Measurements from ENCODE around the gene ARFIP2.

Gene ARFIP2

DNA sequence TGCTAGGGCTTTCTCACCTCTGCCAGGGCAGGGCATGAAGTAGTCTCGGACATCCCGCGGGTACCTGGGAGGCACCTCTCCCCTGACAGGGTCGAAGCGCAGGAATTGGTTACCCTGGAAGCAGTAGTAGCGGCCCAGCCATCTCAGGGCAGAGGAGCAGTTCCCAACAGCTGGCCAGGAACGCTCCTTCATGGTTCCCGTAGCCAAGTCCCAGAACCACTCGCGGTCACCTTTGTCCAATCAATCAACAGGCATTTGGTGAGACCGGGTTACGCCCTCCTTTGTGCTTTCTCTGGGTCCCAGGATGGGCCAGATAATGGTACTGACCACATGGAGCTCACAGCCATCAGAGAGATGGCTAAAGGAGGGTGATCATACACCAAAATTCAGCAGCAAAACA, 43.7 kb downstream of the ARFIP2 start:
- no peak for DNase-seq (ENCODE audit: low read depth)
- TF ChIP-seq, protein P1, sequence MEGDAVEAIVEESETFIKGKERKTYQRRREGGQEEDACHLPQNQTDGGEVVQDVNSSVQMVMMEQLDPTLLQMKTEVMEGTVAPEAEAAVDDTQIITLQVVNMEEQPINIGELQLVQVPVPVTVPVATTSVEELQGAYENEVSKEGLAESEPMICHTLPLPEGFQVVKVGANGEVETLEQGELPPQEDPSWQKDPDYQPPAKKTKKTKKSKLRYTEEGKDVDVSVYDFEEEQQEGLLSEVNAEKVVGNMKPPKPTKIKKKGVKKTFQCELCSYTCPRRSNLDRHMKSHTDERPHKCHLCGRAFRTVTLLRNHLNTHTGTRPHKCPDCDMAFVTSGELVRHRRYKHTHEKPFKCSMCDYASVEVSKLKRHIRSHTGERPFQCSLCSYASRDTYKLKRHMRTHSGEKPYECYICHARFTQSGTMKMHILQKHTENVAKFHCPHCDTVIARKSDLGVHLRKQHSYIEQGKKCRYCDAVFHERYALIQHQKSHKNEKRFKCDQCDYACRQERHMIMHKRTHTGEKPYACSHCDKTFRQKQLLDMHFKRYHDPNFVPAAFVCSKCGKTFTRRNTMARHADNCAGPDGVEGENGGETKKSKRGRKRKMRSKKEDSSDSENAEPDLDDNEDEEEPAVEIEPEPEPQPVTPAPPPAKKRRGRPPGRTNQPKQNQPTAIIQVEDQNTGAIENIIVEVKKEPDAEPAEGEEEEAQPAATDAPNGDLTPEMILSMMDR (IDR thresholded peaks at IDR 0.05; ENCODE audit: insufficient read depth, low read depth, low read length, missing control alignments): no peak
- H3K4me3 ChIP-seq (ENCODE audit: low read depth, low read length): no peak overlapping the region

DNA sequence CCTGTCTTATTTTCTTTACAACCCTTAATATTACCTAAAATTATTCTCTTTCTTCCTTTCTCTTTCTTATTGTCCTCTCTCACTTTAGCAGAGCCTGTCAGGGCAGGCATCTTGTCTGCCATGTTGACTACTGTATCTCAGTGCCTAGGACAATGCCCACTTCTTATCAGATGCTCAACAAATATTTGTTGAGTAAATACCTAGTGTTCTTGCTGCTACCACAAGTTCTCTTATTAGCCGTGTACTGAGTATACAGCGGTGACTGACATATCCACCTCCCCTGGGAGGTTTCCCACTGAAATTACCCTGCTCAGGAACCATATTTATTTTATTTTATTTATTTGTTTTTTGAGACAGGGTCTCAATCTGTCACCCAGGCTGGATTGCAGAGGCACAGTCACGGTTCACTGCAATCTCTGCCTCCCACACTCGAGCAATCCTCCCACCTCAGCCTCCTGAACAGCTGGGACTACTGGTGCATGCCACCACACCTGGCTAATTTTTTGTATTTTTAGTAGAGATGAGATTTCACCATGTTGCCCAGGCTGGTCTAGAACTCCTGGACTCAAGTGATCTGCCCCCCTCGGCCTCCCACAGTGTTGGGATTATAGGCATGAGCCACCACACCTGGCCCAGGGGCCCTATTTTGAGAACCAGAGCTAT, 47.0 kb downstream of the ARFIP2 start:
- DNase-seq (ENCODE audit: low read depth): peak; percentile 55
- no peak overlapping the region for H3K4me3 ChIP-seq (ENCODE audit: low read depth, low read length)
- TF ChIP-seq, protein P1 (IDR thresholded peaks at IDR 0.05; ENCODE audit: insufficient read depth, low read depth, low read length, missing control alignments): no peak

DNA sequence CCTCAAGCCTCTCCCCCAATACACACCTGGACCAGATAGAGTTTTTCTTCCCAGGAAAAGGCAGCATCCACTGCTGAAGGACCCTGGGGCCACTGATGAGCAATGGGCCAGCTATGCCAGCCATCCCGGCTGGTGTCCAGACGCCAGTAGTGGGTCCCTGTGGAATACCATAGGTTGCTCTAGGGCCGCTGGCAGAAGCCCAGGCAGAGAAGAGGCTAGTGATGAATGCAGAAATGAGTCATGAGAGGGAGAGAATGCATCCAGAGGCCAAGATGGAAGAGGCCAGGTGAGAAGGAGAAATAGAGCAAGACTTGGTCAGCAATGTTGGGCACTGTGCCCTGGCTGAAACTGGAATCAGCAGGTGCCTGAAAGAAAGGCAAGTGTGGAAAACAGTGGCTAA, 49.3 kb downstream of the ARFIP2 start:
- DNase-seq (ENCODE audit: low read depth): no peak
- TF ChIP-seq, protein P1 (IDR thresholded peaks at IDR 0.05; ENCODE audit: insufficient read depth, low read depth, low read length, missing control alignments): no peak
- H3K4me3 ChIP-seq (ENCODE audit: low read depth, low read length): no peak overlapping the region

DNA sequence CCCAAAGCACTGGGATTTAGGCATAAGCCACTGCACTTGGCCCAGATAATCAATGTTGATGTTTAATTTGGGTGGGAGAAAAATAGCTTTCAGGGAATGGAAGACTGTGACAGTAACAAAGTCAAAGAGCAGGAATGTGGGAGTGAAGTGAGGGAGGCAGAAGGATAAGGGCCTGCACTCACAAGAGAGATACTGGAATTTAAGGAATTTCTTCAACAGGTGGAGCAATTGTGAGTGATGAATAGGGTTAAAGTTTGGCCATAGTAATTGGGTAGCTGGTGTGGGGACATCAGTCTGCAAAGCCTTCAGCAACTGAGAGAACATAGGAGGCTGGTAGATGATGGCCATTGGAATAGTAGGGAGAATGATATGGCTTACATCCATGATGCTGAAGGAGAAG, 53.6 kb downstream of the ARFIP2 start:
- DNase-seq (ENCODE audit: low read depth): no peak
- TF ChIP-seq, protein P1 (IDR thresholded peaks at IDR 0.05; ENCODE audit: insufficient read depth, low read depth, low read length, missing control alignments): no peak
- H3K4me3 ChIP-seq (ENCODE audit: low read depth, low read length): no peak overlapping the region
